ENCODE results near the gene GSN. TPM values are rescaled to one million over a fixed set of nuclear protein-coding genes. Genes with fewer than 3 reads are reported as not detected.

GSN gene
- total and polyA plus RNA-seq, 2 of the 13 experiments (the other 11 are each of a cell fraction or from before 2014, with no cell fraction given) = 294 to 307 TPM

DNA sequence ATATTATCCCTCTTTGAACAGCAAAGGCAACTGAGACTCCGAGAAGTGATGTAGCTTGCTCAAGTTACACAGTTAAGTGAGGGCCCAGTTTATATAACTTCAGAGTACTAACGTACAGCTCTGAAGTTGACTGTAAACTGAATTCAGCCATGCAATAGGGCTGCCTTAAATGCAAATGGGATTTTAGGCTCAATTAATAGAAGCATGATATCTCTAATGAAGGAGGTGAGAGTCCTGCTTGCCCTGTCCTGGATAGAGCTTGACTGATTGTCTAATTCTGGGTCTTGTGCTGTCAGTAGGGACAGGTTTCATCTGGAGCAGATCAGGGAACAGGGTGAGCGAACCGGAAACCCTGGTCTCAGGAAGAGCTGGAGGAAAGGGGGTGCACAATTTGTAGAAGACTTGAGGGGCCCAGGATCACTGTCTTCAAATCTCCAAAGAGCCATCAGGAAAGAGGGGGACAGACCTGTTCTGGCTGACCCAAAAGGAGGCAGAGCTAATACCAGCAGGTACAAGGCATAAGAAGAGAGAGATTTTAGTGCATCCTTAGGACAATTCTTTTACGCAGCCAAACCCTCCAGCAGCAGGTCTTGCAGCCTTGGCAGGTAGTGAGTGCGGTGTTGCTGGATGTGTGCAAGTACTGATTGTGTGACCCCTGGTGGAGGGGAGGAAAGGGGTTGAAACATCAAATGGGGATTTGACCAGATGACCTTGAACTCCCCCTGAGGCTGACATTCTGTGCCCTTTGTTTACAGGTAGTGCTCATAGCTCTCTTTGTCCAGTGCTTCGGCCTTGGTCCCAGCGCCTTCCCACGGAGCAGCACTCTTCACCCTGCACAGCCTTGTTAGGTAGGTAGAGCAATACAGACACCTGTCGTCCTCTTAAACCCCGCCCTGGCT lies 13.0 kb downstream of the GSN start (continued):
- TF ChIP-seq, protein P1, sequence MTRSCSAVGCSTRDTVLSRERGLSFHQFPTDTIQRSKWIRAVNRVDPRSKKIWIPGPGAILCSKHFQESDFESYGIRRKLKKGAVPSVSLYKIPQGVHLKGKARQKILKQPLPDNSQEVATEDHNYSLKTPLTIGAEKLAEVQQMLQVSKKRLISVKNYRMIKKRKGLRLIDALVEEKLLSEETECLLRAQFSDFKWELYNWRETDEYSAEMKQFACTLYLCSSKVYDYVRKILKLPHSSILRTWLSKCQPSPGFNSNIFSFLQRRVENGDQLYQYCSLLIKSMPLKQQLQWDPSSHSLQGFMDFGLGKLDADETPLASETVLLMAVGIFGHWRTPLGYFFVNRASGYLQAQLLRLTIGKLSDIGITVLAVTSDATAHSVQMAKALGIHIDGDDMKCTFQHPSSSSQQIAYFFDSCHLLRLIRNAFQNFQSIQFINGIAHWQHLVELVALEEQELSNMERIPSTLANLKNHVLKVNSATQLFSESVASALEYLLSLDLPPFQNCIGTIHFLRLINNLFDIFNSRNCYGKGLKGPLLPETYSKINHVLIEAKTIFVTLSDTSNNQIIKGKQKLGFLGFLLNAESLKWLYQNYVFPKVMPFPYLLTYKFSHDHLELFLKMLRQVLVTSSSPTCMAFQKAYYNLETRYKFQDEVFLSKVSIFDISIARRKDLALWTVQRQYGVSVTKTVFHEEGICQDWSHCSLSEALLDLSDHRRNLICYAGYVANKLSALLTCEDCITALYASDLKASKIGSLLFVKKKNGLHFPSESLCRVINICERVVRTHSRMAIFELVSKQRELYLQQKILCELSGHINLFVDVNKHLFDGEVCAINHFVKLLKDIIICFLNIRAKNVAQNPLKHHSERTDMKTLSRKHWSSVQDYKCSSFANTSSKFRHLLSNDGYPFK (CRISPR knock-in tag; IDR thresholded peaks at IDR 0.05; ENCODE audit: borderline replicate concordance) = peak; percentile 31; the same call in 1 of the 2 replicates
- TF ChIP-seq KLF6 (CRISPR knock-in tag; IDR thresholded peaks at IDR 0.05) (no peak), ZNF326 (CRISPR knock-in tag; IDR thresholded peaks at IDR 0.05; ENCODE audit: borderline replicate concordance) (no peak), NONO (IDR thresholded peaks at IDR 0.05) (no peak), NONO (CRISPR knock-in tag; conservative IDR thresholded peaks at IDR 0.05) (no peak), SKIL (CRISPR knock-in tag; IDR thresholded peaks at IDR 0.05; ENCODE audit: borderline replicate concordance) (peak; percentile 37; the same call in 1 of the 2 replicates), TEAD3 (CRISPR knock-in tag; optimal IDR thresholded peaks at IDR 0.05; ENCODE audit: borderline replicate concordance) (peak; percentile 69), ZNF383 (CRISPR knock-in tag; IDR thresholded peaks at IDR 0.05; ENCODE audit: borderline replicate concordance) (0 out of 2 replicates have a peak, but pooled peaks have one; percentile 37), RAD21 (CRISPR knock-in tag; IDR thresholded peaks at IDR 0.05) (peak; percentile 46; the same call in 1 of the 2 replicates), CBX1 (IDR thresholded peaks at IDR 0.05; ENCODE audit: low read depth) (peak; percentile 37), ZNF317 (CRISPR knock-in tag; IDR thresholded peaks at IDR 0.05) (peak; percentile 68), HMGXB4 (CRISPR knock-in tag; IDR thresholded peaks at IDR 0.05; ENCODE audit: borderline replicate concordance in 1 of 2, low read depth in 1 of 2) (peak in 1 of 2 experiments; percentile 68; a peak in 1 of 4 replicates), POLR2A (IDR thresholded peaks at IDR 0.05; ENCODE audit: insufficient read depth in 1 of 2, low read depth in 2 of 2, low read length in 2 of 2) (0 out of 4 replicates have a peak, but pooled peaks of 1 of the 2 experiments have one; percentile 11), SUZ12 (IDR thresholded peaks at IDR 0.05; ENCODE audit: low read depth, low read length) (no peak), ARNTL (CRISPR knock-in tag; IDR thresholded peaks at IDR 0.05) (0 out of 2 replicates have a peak, but pooled peaks have one; percentile 48), GATAD2A (CRISPR knock-in tag; IDR thresholded peaks at IDR 0.05) (peak; percentile 55), SOX6 (IDR thresholded peaks at IDR 0.05) (no peak), SOX6 (CRISPR knock-in tag; IDR thresholded peaks at IDR 0.05) (peak; percentile 93), ZBTB20 (CRISPR knock-in tag; IDR thresholded peaks at IDR 0.05; ENCODE audit: borderline replicate concordance, low read depth) (0 out of 2 replicates have a peak, but pooled peaks have one; percentile 1)
- TF ChIP-seq, protein P2, sequence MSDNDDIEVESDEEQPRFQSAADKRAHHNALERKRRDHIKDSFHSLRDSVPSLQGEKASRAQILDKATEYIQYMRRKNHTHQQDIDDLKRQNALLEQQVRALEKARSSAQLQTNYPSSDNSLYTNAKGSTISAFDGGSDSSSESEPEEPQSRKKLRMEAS (IDR thresholded peaks at IDR 0.05) = peak; percentile 29; the same call in 1 of the 2 replicates
- TF ChIP-seq, protein P3, sequence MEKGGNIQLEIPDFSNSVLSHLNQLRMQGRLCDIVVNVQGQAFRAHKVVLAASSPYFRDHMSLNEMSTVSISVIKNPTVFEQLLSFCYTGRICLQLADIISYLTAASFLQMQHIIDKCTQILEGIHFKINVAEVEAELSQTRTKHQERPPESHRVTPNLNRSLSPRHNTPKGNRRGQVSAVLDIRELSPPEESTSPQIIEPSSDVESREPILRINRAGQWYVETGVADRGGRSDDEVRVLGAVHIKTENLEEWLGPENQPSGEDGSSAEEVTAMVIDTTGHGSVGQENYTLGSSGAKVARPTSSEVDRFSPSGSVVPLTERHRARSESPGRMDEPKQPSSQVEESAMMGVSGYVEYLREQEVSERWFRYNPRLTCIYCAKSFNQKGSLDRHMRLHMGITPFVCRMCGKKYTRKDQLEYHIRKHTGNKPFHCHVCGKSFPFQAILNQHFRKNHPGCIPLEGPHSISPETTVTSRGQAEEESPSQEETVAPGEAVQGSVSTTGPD (CRISPR knock-in tag; IDR thresholded peaks at IDR 0.05) = no peak

Data from HepG2 (cell line).